Measurements from ENCODE around the gene GFOD1. TPM values are rescaled to one million over a fixed set of nuclear protein-coding genes. Genes with fewer than 3 reads are reported as not detected.

The GFOD1 gene
- total RNA-seq, 4 donors from 2014 or later, result 7.3 to 15.9 (median 12.4) TPM

DNA sequence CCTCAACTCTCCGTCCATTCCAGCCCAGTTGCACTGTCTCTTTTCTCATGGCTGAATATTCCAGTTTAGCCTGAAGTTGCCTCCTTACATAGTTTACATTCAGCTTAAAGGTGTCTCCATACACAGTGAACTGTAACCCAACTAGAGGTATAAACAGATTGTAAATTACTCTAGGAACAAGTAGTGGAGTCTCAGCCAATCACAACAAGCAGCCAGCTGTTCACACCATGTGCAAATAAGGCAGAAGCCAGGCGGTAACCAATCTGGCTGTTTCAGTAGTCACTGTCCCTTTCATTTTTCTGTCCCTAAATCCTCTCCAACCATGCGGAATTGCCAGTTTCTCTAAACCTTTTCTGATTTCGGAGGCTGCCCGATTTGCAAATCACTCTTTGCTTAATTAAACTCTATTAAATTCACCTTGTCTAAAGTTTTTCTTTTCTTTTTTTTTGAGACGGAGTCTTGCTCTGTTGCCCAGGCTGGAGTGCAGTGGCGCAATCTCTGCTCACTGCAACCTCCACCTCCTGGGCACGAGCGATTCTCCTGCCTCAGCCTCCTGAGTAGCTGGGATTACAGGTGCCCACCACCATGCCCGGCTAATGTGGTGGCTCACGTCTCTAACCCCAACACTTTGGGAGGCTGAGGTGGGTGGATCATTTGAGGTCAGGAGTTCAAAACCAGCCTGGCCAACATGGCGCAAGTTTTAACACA, 37.6 kb upstream of the GFOD1 start:
- TF ChIP-seq, protein P1, sequence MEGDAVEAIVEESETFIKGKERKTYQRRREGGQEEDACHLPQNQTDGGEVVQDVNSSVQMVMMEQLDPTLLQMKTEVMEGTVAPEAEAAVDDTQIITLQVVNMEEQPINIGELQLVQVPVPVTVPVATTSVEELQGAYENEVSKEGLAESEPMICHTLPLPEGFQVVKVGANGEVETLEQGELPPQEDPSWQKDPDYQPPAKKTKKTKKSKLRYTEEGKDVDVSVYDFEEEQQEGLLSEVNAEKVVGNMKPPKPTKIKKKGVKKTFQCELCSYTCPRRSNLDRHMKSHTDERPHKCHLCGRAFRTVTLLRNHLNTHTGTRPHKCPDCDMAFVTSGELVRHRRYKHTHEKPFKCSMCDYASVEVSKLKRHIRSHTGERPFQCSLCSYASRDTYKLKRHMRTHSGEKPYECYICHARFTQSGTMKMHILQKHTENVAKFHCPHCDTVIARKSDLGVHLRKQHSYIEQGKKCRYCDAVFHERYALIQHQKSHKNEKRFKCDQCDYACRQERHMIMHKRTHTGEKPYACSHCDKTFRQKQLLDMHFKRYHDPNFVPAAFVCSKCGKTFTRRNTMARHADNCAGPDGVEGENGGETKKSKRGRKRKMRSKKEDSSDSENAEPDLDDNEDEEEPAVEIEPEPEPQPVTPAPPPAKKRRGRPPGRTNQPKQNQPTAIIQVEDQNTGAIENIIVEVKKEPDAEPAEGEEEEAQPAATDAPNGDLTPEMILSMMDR (IDR thresholded peaks at IDR 0.05), result no peak
- no peak for TF ChIP-seq POLR2A (IDR thresholded peaks at IDR 0.05)
- 92 to 94% methylated on average over 12 of the region's 12 CpGs for WGBS, 2 donors
- peak in 1 of 2 donors; percentile 12 for DNase-seq (ENCODE audit: low spot score in 2 of 2)
- intact Hi-C loops (cut with DNase I; ENCODE audit: low total_unique reads), result no loop called here
- no peak overlapping the region for H3K4me3 ChIP-seq (ENCODE audit: low read depth, poor library complexity, severe bottlenecking)

DNA sequence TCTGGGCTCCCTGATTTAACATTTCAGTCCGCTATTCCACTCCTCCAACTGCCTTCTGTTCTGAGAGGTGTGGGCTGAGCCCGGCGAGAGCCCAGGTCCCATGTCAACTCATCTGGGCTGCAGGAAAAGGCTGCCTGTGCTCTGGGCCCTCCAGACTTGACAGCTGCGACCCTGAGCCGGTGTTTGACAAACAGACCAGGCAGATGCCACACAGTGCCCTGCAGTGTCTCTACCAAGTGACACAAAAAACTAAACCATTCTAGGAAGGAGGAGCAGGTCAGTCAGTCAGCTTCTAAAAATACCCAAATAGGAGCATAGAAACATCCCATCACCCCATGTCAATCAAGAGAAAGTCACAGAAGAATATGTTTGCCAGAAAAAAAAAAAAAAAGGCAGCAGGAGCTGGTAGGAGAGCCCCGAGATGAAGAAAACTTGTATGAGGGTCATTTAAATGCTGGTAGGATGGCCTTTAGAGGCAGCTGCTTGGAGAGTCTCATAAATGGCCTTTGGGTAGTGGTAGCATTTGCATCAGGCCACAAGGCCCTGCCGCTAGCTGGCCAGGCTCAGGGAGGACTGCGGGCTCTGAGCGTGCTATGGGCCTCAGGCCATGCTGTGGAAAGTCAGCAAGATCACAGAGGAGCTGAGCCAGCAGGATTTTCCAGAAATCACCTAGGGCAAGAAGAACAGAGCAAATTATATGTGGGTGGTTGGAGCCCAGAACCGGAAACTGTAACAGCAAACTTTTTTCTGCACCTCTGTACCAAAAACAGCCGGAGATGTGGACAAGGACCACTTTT, 36.6 kb upstream of the GFOD1 start:
- DNase-seq (ENCODE audit: low spot score in 2 of 2), result no peak
- no peak overlapping the region for H3K4me3 ChIP-seq (ENCODE audit: low read depth, poor library complexity, severe bottlenecking)
- intact Hi-C loops (cut with DNase I; ENCODE audit: low total_unique reads), result no loop called here
- TF ChIP-seq, protein P1 (IDR thresholded peaks at IDR 0.05), result no peak
- no peak for TF ChIP-seq POLR2A (IDR thresholded peaks at IDR 0.05)
- 73 to 75% methylated on average over 11 of the region's 11 CpGs for WGBS, 2 donors

- 30 to 55% methylated on average over 4 of the region's 4 CpGs for WGBS, 2 donors
- TF ChIP-seq, protein P1 (IDR thresholded peaks at IDR 0.05), result no peak
- no peak for TF ChIP-seq POLR2A (IDR thresholded peaks at IDR 0.05)
- intact Hi-C loops (cut with DNase I; ENCODE audit: low total_unique reads), result no loop called here
- no peak overlapping the region for H3K4me3 ChIP-seq (ENCODE audit: low read depth, poor library complexity, severe bottlenecking)
- DNase-seq (ENCODE audit: low spot score in 2 of 2), result no peak
These were observed 35.3 kb upstream of the GFOD1 start for GRCh38 chr6:13522656-13523055.

DNA sequence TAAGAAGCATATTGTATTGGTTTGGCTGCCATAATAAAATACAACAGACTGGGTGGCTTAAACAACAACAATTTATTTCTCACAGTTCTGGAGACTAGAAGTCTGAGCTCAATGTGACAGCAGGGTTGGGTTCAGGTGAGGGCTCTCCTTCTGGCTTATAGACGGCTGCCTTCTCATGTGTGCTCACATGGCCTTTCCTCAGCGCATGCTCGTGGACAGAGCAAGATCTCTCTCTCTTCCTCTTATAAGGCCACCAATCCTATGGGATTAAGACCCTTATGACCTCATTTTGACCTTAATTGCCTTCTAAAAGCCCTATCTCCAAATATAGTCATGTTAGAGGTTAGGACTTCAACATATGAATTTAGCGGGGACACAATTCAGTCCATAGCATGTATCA, 32.4 kb upstream of the GFOD1 start:
- WGBS, 2 donors, result 93 to 94% methylated on average over 4 of the region's 4 CpGs

GRCh38 chr6:13517116-13517515, 29.7 kb upstream of the GFOD1 start:
- TF ChIP-seq, protein P1 (IDR thresholded peaks at IDR 0.05), result no peak
- TF ChIP-seq POLR2A (IDR thresholded peaks at IDR 0.05), result no peak
- H3K4me3 ChIP-seq (ENCODE audit: low read depth, poor library complexity, severe bottlenecking), result no peak overlapping the region
- intact Hi-C loops (cut with DNase I; ENCODE audit: low total_unique reads), result no loop called here
- 55 to 58% methylated on average over 3 of the region's 3 CpGs for WGBS, 2 donors
- no peak for DNase-seq (ENCODE audit: low spot score in 2 of 2)

More for the DNA sequence above, 32.4 kb upstream of the GFOD1 start:
- intact Hi-C loops (cut with DNase I; ENCODE audit: low total_unique reads), result no loop called here
- TF ChIP-seq, protein P1 (IDR thresholded peaks at IDR 0.05), result no peak
- no peak for TF ChIP-seq POLR2A (IDR thresholded peaks at IDR 0.05)
- DNase-seq (ENCODE audit: low spot score in 2 of 2), result no peak
- no peak overlapping the region for H3K4me3 ChIP-seq (ENCODE audit: low read depth, poor library complexity, severe bottlenecking)
